WTC11 (cell line): ENCODE measurements around the gene SORCS2.

Experiments
- ATF3 ChIP-seq: sonication (generic); formaldehyde crosslinking; conservative IDR thresholded peaks from 2 replicates; pipeline ENCODE4 v1.8.1; 2022; ENCODE audit warnings: mild to moderate bottlenecking, missing genetic modification reagents
- FOXP1 ChIP-seq: sonication (generic); formaldehyde crosslinking; IDR thresholded peaks from 2 replicates; pipeline ENCODE4 v1.8.0; 2022; ENCODE audit warnings: missing genetic modification reagents, mild to moderate bottlenecking, moderate library complexity, borderline replicate concordance
- JUN ChIP-seq: sonication (generic); formaldehyde crosslinking; IDR thresholded peaks from 2 replicates; pipeline ENCODE4 v1.8.0; 2023; ENCODE audit warnings: mild to moderate bottlenecking, missing genetic modification reagents
- NR2C2 ChIP-seq: sonication (generic); formaldehyde crosslinking; IDR thresholded peaks from 2 replicates; pipeline ENCODE4 v1.8.0; 2022; ENCODE audit warnings: mild to moderate bottlenecking, missing genetic modification reagents
- NR3C1 ChIP-seq: sonication (generic); formaldehyde crosslinking; conservative IDR thresholded peaks from 2 replicates; pipeline ENCODE4 v1.8.1; 2023; ENCODE audit warnings: low read depth, mild to moderate bottlenecking, missing genetic modification reagents
- PREB ChIP-seq: sonication (generic); formaldehyde crosslinking; IDR thresholded peaks from 2 replicates; pipeline ENCODE4 v1.8.1; 2022; ENCODE audit warnings: mild to moderate bottlenecking, missing genetic modification reagents, moderate library complexity, borderline replicate concordance
- SP1 ChIP-seq: sonication (generic); formaldehyde crosslinking; conservative IDR thresholded peaks from 2 replicates; pipeline ENCODE4 v1.8.1; 2022; ENCODE audit warnings: missing genetic modification reagents
- ZNF423 ChIP-seq: fragments of 250-450 bp; sonication (Bioruptor Pico); IDR thresholded peaks from 2 replicates; pipeline ENCODE4 v2.1.2; 2022; ENCODE audit warnings: mild to moderate bottlenecking, moderate library complexity
- TF ChIP-seq, protein P1 (sequence below): fragments of 200-600 bp; IDR thresholded peaks from 2 replicates; pipeline ENCODE4 v1.8.0; 2022; ENCODE audit warnings: antibody characterized with exemption
- TF ChIP-seq, protein P2 (sequence below): sonication (generic); formaldehyde crosslinking; IDR thresholded peaks from 2 replicates; pipeline ENCODE4 v1.8.0; 2023; ENCODE audit warnings: missing genetic modification reagents
- TF ChIP-seq, protein P3 (sequence below): sonication (generic); formaldehyde crosslinking; conservative IDR thresholded peaks from 2 replicates; pipeline ENCODE4 v1.8.1; 2023; ENCODE audit warnings: mild to moderate bottlenecking, low read depth, missing genetic modification reagents, moderate library complexity
- TF ChIP-seq, protein P4 (sequence below): sonication (generic); formaldehyde crosslinking; IDR thresholded peaks from 2 replicates; pipeline ENCODE4 v1.8.0; 2022; ENCODE audit warnings: missing genetic modification reagents

- TF ChIP-seq, protein P1, sequence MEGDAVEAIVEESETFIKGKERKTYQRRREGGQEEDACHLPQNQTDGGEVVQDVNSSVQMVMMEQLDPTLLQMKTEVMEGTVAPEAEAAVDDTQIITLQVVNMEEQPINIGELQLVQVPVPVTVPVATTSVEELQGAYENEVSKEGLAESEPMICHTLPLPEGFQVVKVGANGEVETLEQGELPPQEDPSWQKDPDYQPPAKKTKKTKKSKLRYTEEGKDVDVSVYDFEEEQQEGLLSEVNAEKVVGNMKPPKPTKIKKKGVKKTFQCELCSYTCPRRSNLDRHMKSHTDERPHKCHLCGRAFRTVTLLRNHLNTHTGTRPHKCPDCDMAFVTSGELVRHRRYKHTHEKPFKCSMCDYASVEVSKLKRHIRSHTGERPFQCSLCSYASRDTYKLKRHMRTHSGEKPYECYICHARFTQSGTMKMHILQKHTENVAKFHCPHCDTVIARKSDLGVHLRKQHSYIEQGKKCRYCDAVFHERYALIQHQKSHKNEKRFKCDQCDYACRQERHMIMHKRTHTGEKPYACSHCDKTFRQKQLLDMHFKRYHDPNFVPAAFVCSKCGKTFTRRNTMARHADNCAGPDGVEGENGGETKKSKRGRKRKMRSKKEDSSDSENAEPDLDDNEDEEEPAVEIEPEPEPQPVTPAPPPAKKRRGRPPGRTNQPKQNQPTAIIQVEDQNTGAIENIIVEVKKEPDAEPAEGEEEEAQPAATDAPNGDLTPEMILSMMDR, result no peak
- TF ChIP-seq, protein P2, sequence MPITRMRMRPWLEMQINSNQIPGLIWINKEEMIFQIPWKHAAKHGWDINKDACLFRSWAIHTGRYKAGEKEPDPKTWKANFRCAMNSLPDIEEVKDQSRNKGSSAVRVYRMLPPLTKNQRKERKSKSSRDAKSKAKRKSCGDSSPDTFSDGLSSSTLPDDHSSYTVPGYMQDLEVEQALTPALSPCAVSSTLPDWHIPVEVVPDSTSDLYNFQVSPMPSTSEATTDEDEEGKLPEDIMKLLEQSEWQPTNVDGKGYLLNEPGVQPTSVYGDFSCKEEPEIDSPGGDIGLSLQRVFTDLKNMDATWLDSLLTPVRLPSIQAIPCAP, result no peak
- TF ChIP-seq ZNF423 (CRISPR knock-in tag), result no peak
- TF ChIP-seq JUN (CRISPR knock-in tag), result no peak
- no peak for TF ChIP-seq NR2C2 (CRISPR knock-in tag)
- TF ChIP-seq SP1 (CRISPR knock-in tag), result no peak
- TF ChIP-seq ATF3 (CRISPR knock-in tag), result no peak
- TF ChIP-seq NR3C1 (CRISPR knock-in tag), result no peak
- no peak for TF ChIP-seq PREB (CRISPR knock-in tag)
- TF ChIP-seq, protein P3, sequence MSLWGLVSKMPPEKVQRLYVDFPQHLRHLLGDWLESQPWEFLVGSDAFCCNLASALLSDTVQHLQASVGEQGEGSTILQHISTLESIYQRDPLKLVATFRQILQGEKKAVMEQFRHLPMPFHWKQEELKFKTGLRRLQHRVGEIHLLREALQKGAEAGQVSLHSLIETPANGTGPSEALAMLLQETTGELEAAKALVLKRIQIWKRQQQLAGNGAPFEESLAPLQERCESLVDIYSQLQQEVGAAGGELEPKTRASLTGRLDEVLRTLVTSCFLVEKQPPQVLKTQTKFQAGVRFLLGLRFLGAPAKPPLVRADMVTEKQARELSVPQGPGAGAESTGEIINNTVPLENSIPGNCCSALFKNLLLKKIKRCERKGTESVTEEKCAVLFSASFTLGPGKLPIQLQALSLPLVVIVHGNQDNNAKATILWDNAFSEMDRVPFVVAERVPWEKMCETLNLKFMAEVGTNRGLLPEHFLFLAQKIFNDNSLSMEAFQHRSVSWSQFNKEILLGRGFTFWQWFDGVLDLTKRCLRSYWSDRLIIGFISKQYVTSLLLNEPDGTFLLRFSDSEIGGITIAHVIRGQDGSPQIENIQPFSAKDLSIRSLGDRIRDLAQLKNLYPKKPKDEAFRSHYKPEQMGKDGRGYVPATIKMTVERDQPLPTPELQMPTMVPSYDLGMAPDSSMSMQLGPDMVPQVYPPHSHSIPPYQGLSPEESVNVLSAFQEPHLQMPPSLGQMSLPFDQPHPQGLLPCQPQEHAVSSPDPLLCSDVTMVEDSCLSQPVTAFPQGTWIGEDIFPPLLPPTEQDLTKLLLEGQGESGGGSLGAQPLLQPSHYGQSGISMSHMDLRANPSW, result no peak
- TF ChIP-seq, protein P4, sequence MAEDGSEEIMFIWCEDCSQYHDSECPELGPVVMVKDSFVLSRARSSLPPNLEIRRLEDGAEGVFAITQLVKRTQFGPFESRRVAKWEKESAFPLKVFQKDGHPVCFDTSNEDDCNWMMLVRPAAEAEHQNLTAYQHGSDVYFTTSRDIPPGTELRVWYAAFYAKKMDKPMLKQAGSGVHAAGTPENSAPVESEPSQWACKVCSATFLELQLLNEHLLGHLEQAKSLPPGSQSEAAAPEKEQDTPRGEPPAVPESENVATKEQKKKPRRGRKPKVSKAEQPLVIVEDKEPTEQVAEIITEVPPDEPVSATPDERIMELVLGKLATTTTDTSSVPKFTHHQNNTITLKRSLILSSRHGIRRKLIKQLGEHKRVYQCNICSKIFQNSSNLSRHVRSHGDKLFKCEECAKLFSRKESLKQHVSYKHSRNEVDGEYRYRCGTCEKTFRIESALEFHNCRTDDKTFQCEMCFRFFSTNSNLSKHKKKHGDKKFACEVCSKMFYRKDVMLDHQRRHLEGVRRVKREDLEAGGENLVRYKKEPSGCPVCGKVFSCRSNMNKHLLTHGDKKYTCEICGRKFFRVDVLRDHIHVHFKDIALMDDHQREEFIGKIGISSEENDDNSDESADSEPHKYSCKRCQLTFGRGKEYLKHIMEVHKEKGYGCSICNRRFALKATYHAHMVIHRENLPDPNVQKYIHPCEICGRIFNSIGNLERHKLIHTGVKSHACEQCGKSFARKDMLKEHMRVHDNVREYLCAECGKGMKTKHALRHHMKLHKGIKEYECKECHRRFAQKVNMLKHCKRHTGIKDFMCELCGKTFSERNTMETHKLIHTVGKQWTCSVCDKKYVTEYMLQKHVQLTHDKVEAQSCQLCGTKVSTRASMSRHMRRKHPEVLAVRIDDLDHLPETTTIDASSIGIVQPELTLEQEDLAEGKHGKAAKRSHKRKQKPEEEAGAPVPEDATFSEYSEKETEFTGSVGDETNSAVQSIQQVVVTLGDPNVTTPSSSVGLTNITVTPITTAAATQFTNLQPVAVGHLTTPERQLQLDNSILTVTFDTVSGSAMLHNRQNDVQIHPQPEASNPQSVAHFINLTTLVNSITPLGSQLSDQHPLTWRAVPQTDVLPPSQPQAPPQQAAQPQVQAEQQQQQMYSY, result no peak
- TF ChIP-seq FOXP1 (CRISPR knock-in tag), result no peak
Observed at GRCh38 chr4:7343950-7344349, 151.6 kb downstream of the SORCS2 start.
